Measurements from ENCODE around the gene RAB3A.
"Not testable (repeated sequence)": the region's sequence is repeated elsewhere in the genome, so short reads cannot be mapped to it uniquely, and the experiment has no call there.

RAB3A gene

DNA sequence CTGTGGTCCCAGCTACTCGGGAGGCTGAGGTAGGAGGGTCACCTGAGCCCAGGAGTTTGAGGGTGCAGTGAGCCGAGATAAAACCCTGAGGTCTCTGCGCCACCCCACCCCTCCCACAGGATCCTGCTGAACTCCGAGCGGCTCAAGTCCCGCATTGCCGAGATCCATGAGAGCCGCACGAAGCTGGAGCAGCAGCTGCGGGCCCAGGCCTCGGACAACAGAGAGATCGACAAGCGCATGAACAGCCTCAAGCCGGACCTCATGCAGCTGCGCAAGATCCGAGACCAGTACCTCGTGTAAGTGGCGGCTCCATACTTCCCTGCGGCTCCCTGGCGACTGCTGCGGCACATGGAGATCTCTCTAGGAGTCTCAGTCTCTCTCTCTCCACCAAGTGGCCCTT, 36.8 kb downstream of the RAB3A start:
- DNase-seq: no peak

DNA sequence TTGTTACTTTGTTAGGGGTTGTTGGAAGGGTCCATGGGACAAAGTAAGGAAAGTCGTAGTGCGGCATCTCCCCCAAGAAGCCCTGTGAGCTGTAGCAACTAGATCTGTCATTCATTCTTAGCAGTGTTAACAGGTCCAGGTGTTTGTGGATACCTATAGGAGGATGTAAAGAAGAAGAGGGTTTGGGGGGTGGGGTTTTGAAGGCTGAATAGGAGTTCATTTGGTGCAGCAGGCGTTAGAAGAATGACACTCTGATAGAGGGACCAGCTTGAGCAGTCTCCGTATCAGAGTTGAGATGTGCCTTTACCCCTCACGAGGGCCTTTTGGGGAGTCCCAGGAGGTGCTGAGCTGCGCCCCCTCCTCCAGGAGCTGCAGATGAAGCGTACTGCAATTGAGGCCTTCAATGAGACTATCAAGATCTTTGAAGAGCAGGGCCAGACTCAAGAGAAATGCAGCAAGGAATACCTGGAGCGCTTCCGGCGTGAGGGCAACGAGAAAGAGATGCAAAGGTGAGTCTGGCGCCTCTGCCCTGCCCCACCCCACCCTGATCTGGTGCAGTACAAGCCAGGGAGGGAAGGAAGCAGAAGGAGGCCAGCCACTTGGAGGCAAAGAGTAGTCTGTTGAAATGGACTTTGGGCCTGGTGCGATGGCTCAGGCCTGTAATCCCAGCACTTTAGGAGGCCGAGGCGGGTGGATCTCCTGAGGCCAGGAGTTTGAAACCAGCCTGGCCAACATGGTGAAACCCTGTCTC, 37.9 kb downstream of the RAB3A start:
- DNase-seq: no peak

DNA sequence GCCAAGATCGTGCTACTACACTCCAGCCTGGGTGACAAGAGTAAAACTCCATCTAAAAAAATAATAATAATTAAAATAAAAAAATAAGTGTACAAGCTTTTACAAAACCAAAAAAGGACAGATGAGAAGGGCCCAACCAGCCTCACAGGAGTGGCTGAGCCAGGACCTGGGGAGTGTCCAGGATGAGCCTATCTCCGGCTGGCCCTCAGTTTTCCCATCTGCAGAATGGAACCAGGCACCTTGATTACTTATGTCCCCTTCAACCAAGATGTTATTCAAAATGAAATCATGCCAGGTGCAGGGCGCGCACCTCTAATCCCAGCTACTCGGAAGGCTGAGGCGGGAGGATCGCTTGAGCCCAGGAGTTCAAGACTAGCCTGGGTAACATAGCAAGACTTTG, 39.8 kb downstream of the RAB3A start:
- DNase-seq: no peak

DNA sequence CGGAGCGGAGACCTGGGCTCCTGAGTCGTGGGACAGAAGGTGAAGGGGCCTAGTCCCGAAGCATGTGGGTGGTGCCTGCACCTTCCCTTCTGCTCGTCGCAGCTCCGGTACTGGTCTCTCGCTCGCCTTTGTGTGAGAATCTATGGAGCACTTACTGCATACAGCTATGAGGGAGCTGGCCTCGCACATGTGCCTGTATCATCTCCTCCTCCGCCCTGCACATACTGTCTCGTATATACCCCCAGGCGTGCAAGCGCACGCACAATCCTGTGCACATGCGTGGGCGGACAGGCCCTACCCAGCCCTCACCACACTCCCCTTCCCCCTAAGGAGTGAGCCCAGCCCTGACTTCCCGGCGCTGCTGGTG, 42.2 kb downstream of the RAB3A start:
- DNase-seq: no peak

DNA sequence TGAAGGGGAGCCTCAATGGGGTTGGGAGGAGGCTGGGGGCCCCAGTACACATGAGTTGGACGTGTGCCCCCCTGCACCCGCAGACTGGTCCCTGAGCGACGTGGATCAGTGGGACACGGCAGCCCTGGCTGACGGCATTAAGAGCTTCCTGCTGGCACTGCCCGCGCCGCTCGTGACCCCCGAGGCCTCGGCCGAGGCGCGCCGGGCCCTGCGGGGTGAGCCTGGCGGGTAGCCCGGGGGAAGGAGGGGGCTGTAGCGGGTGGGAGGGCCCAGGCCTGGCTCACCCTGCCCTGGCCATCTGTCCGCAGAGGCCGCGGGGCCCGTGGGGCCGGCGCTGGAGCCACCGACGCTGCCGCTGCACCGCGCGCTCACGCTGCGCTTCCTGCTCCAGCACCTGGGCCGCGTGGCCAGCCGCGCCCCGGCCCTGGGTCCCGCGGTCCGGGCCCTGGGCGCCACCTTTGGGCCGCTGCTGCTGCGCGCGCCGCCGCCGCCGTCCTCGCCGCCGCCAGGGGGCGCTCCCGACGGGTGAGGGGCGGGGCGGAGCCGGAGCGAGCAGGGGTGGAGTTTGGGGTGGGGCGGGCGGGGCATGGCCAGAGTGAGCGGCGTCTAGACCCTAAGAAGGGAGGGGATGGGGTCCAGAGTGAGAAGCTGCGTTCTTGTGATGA, 42.7 kb downstream of the RAB3A start:
- peak in 1 of 2 experiments; percentile 38 for DNase-seq

DNA sequence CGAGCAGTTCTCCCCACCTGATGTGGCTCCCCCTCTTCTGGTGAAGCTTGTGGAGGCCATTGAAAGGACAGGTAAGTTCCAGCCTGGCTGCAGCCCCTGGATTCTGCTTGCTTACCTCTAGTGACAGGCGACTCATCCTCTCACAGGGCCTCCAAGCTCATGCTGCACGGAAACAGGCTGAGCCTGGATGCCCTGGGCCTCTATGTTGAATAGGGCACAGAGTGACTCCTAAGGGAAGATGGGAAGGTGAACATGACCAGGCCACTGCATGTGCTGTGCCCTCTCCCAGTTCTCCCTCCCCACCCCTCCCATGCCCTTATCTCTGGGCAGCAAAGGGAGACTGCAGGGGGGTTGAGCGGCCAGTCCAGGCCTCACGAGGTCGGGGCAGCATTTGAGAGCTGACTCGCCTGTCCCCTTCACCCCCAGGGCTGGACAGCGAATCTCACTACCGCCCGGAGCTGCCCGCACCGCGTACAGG, 43.3 kb downstream of the RAB3A start:
- DNase-seq: no peak

DNA sequence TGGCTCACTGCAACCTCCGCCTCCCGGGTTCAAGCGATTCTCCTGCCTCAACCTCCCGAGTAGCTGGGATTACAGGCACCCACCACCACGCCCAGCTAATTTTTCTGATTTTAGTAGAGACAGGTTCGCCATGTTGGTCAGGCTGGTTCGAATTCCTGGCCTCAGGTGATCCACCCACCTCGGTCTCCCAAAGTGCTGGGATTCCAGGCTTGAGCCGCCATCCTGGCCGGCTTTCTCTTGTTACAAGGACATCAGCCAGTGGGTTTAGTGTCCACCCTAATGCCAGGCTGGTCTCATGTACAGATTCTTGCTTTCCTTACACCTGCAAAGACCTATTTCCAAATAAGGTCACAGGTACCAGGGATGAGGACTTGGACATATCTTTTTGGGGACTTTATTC, 44.0 kb downstream of the RAB3A start:
- DNase-seq: no peak

DNA sequence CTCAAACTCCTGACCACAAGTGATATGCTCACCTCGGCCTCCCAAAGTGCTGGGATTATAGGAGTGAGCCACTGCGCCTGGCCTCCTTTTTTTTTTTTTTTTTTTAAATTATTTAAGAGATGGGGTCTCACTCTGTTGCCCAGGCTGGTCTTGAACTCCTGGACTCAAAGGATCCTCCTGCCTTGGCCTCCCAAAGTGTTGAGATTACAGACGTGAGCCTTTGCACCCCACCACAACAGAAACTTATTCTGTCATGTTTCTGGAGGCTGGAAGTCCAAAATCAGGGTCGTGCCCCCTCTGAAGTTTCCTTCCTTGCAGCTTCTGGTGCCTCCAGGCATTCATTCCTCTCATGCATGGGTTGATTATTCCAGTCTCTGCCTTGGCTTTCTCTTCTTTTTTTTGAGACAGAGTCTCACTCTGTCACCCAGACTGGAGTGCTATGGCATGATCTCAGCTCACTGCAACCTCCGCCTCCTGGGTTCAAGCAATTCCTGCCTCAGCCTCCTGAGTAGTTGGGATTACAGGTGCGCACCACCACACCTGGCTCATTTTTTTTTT, 44.7 kb downstream of the RAB3A start:
- not testable (repeated sequence) for DNase-seq

DNA sequence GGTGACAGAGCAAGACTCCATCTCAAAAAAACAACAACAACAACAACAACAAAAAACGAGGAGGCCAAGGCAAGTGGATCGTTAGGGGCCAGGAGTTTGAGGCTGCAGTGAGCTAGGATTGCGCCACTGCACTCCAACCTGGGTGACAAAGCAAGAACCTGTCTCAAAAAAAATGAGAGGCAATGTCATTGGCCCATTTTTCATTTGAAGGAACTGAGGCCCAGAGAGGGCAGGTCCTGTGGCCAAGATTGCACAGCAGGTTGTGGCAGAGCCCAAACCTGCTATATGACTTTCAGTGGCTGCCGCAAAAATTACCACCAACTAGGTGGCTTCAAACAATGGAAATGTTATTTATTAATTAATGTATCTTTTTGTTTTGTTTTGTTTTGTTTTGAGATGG, 45.4 kb downstream of the RAB3A start:
- DNase-seq: no peak

DNA sequence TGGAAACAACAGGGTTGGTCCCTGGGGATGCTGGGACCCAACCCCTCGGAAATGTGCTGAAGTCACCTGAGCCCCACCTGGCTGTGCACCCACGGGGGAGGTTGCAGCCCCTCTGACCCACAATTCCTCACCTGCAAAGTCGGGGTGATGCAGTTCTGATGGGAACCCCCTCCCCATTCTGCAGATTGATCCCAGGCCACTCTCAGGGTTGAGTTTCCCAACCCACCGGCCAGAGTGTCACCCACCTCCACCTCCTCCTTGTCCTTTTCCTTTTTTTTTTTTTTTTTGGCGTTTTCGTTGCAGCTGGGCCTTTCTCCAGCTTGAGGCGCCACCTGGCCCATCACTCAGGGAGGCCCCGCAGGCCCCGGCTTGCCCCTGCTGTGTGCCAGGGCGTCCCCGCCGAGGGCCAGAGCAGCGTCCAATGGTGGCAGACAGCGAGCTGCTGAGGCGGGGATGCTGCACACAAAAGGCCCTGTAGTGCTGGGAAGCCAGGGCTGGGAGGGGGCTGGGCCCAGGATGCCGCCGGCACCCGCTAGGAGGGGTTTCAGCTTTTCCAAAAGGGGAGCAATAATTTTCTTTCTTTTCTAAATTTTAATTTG, 46.3 kb downstream of the RAB3A start:
- DNase-seq: no peak

DNA sequence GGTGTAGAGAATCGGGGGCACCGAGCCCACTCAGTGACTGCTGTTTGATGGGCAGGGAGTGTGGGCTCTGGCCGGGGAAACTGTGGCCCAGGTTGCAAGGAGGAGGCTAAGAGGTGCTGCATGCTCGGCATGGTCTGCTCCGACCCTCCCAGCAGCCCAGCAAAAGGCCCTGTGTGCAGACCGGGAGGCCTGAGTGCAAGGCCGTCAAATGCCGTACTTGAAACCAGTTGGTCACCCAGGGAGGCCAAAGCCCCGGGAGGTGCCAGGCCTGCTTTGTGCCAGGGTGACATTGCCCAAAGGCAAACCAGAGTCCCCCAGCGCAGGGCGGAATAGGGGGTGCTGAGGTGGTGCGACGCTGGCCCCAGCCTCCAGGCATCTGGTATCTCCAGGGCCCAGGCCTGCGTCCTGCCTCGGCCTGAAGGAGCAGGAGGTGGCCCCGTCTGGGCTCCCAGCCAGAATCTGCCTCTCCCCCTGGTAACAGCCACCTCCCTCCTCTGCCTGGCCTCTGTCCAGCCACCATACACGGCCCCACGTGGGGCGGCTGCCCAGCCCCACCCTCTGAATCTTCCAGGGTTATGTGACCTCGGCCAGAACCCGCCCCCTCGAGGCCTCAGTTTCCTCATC, 46.9 kb downstream of the RAB3A start:
- DNase-seq: peak in 1 of 2 experiments; percentile 11

DNA sequence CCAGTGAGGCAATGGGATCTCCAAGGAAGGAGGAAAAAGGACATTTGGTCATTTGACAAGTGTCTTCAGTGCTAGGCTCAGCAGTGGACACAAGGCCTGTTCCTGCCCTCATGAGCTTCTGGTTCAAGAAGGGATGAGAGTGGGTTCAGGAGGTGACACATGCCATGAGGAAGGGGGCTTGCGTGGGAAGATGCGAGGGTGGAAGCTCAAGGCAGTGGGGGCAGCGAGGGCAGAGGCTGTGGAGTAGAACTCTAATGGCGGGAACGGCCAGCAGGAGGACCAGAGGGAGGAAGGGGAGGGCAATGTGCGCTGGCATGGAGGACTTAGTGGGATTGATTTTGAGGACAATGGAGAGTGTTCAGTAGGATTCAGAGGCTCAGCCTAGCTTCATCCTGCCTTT, 47.6 kb downstream of the RAB3A start:
- DNase-seq: no peak

DNA sequence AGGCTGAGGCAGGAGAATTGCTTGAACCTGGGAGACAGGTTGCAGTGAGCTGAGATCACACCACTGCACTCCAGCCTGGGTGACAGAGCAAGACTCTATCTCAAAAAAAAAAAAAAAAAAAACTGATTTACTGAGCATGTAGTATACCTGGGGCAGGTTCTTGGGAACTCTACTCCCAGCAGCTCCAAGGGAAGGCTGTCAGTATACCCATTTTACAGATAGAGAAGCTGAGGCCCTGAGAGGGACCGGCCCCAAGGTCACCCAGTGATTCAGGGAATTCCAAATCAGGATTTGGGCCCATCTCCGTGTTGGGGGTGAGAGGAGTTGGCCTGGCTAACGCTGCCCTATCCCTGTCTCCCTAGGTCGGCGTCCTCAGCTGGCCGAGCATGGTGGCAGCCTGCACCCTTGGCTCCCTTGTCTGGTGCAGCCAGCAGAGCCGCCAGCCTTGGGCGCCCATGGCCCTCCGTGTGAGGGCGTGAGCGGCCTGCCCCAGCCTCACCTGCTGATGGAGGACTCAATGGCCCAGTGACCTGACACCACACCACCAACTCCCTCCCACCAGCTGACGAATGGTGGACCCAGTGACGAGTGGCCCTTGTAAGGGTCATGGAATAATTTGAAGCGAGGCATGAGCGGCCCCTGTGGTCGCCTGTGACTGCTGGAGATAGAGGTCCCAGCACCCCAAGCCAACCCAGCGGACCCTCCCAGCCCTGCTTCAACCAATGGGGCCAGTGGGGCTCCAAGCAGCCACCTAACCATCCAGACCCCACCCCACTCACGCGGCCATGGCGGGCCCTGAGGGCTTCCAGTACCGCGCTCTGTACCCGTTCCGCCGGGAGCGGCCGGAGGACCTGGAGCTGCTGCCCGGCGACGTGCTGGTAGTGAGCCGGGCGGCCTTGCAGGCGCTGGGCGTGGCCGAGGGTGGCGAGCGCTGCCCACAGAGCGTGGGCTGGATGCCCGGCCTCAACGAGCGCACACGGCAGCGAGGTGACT, 48.5 kb downstream of the RAB3A start:
- DNase-seq: no peak

DNA sequence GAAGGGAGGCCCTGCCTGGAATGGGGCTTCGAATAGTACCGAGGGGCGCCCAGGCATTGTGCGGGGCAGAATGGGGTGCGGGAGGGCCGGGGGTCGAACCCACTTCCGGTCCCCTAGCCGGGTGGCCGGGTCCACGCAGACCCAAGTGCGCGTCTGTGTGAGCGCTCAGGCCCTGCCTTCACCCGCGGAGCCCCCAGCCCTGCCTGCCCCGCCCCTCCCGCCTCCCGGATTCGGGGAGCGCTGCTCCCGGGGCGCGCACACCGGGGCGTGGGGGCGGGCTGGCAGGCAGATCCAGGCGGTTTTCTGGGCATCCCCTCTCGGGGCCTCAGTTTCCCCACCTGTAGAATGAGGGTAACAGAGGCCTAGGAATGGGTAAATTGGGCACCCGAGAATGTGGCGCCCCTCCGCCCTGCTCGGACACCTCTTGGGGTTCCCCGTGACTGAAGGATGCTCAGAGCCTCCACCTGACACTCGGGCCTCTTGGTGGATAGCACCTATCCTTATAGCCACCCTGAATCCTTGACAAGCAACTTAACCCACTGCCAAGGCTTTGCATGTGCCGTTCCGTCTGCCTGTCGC, 50.2 kb downstream of the RAB3A start:
- DNase-seq: no peak

DNA sequence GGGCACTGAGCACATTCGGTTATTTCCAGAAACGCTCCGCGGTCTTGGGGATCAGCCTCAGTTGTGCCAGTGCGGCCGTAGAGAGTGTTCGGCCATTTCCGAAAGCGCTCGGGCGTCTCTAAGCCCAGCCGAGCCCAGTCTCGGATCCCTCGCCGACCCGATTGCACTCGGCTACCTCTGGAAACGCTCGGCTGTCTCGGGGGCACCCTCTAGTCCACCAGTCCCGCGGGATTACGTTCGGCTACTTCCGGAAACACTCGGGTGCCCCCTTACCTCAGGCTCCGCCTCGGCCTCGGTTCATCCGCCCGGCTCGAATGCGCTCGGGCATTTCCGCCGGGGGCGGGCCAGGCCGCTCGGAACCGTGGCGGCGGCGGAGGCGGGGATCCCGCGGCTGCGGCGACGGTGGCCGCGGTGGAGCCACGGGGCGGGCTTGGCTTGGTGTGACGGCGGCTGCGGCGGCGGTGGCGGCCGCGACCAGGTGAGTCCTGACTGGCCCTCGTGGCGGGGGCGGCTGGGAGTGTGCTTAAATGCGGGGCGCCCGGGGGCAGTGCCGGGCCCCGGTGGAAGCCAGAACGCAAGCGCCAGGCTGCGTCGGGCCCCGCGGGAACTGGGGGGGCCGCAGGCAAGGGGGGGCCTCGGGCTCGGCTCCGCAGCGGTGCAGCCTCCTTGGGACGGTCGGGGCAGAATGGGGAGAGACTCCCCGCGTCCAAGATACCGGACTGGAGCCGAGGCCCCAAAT, 50.9 kb downstream of the RAB3A start, which contains the start of gene PIK3R2:
Gene PIK3R2 (plus strand): TSS at position 347 of the 739 bp plus-strand sequence. CDS start 2,717 bp downstream, outside the sequence.
- DNase-seq: peak; percentile 96 to 97

DNA sequence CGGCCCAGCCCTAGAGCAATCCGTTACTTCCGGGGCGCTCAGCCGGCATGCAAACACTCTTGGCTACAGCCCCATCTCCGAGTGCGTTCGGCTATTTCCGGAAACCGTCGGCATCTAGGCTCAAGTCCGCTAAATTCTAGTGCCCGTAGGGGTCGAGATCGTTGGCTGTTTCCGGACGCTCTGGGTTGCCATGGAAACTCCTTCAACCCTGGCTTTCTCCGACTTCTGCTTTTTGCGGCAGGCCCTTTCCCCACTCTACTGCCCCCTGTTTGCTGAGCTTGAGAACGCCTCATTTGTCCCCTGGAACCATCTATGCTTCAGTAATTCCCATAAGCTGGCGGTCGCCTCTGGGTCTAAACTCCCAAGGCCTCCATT, 51.4 kb downstream of the RAB3A start:
- peak; percentile 93 to 97 for DNase-seq

DNA sequence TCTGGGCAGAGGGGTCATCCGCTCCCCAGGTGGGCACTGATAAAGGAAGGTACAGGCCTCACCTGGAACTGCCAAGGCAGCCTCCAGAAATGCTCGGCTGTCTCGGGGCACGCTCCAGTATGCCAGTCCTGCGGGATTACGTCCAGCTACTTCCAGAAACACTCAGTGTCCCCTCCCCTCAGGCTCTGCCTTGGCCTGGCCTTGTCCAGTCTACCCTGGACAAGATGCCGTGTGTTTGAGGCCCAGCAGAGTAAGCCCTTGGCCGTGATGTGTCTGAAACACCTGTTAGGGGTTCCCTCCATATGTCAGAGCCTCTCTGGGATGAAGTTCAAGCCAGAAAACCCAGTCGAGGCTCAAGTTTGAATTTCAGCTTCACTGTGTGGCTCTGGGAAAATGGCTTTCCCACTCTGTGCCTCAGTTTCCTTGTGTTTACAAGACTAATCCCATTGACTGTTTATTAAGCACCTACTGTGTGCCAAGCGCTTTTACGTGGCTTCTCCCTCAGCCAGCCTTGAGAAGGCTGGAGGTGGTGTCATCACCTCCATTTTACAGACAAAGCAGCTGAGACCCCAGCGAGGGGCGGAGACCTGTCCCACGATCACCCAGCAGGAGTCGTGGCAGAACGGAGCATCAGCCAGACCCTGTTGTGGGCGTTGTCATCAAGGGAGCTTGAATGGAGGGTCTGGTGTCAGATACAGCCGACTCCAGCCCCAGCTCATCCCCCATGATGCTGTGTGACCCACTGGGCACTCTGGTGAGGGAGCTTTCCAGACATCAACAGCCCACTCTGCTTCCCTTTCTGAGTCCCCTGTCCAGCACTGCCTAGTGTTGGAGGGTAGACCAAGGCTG, 52.8 kb downstream of the RAB3A start:
- DNase-seq: no peak

DNA sequence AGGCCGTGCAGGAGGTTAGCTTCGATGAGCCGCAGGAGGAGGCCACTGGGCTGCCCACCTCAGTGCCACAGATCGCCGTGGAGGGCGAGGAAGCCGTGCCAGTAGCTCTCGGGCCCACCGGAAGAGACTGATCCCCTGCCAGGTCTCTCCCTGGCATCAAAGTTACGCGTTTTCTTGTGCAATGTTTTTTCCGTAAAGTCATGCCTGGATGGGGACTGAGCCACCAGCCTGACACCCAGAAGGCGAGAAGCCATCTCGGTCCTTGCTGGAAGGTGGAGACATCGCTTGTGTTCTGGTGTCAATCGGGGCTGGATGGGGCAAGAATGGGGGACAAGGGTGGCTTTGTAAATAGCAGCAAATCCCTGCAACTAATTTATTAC, 54.3 kb downstream of the RAB3A start:
- no peak for DNase-seq

DNA sequence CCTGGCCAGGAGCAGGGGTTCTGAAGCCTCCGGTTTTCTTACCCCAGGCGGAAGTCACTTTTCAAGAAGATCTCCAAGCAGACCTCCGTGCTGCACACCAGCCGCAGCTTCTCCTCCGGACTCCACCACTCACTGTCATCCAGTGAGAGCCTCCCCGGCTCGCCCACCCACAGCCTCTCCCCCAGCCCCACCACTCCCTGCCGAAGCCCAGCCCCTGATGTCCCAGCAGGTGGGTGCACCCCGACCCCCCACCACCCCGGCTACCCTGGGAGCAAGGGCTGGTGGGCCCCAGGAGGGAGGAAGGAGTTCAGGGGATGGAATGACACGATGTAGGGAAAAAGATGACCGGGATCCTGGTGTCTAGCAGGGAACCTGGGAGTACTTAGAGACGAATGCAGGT, 56.4 kb downstream of the RAB3A start:
- no peak for DNase-seq
